Common myeloid progenitor, CD34-positive (primary cell): ENCODE results near the gene MIA.
"Not testable (repeated sequence)": the region's sequence is repeated elsewhere in the genome, so short reads cannot be mapped to it uniquely, and the experiment has no call there.

Experiments
- CTCF ChIA-PET: fragments of 350-600 bp; sonication (Branson Sonifier 250); formaldehyde crosslinking; loops from one replicate; lab custom pipeline; 2021; ENCODE audit warnings: antibody characterized with exemption; lab: Charles Lee
- POLR2A ChIA-PET: fragments of 350-600 bp; sonication (Branson Sonifier 250); formaldehyde crosslinking; loops from one replicate; lab custom pipeline; 2021; ENCODE audit warnings: antibody characterized with exemption; lab: Charles Lee
- DNase-seq, 3 donors: peaks; one replicate each; pipeline versions ENCODE4 v3.0.0 to v3.0.0-alpha.2; 2013
- H3K27ac ChIP-seq, 2 experiments: 1 replicate in 1 of 2; 2 replicates in 1 of 2; pipeline ENCODE4 v1.7.0; 2013; ENCODE audit warnings: inconsistent platforms in 2 of 2, low read length in 2 of 2, mild to moderate bottlenecking in 2 of 2, low read depth in 1 of 2, moderate library complexity in 1 of 2; ENCODE audit not compliant: severe bottlenecking in 2 of 2, insufficient read depth in 1 of 2, poor library complexity in 1 of 2
- H3K27me3 ChIP-seq, 5 experiments: replicated peaks in 2 of 5; 1 replicate in 3 of 5; 2 replicates in 2 of 5; pipeline versions ENCODE4 v1.6.1 to v1.7.0; 2013; ENCODE audit warnings: low read length in 4 of 5, mild to moderate bottlenecking in 2 of 5, moderate library complexity in 2 of 5, inconsistent platforms in 1 of 5; ENCODE audit not compliant: insufficient read depth in 5 of 5, control insufficient read depth in 4 of 5
- H3K36me3 ChIP-seq, 4 experiments: 1 replicate in 2 of 4; 2 replicates in 2 of 4; pipeline versions ENCODE4 v1.6.1 to v1.7.0; 2013; ENCODE audit warnings: low read length in 3 of 4, control low read depth in 1 of 4, mild to moderate bottlenecking in 1 of 4; ENCODE audit not compliant: control insufficient read depth in 4 of 4, insufficient read depth in 4 of 4
- H3K4me1 ChIP-seq, 4 experiments: 1 replicate in 3 of 4; 2 replicates in 1 of 4; pipeline versions ENCODE4 v1.6.1 to v1.7.1; 2013; ENCODE audit warnings: low read length in 3 of 4, mild to moderate bottlenecking in 3 of 4, control low read depth in 1 of 4, inconsistent platforms in 1 of 4, moderate library complexity in 1 of 4; ENCODE audit not compliant: control insufficient read depth in 4 of 4, insufficient read depth in 4 of 4; ENCODE audit errors: control extremely low read depth in 1 of 4
- H3K4me3 ChIP-seq, 7 experiments: 1 replicate in 4 of 7; 2 replicates in 3 of 7; pipeline versions ENCODE4 v1.5.1 to v1.7.0; 2013; ENCODE audit warnings: mild to moderate bottlenecking in 7 of 7, low read length in 6 of 7, moderate library complexity in 6 of 7, inconsistent platforms in 2 of 7, low read depth in 2 of 7, control low read depth in 1 of 7; ENCODE audit not compliant: insufficient read depth in 4 of 7, control insufficient read depth in 1 of 7; ENCODE audit errors: extremely low read depth in 1 of 7
- H3K9me3 ChIP-seq, 5 experiments: 1 replicate in 4 of 5; 2 replicates in 1 of 5; pipeline versions ENCODE4 v1.6.1 to v1.7.1; 2013; ENCODE audit warnings: low read length in 4 of 5, mild to moderate bottlenecking in 2 of 5, inconsistent platforms in 1 of 5, low read depth in 1 of 5, moderate library complexity in 1 of 5; ENCODE audit not compliant: control insufficient read depth in 4 of 5, insufficient read depth in 2 of 5; ENCODE audit errors: control extremely low read depth in 1 of 5
- WGBS: methylation state at CpG from one replicate; pipeline ENCODE4 v1.1.5; 2013; ENCODE audit not compliant: insufficient coverage; 5-methylcytosine and 5-hydroxymethylcytosine counted together

Gene MIA

DNA sequence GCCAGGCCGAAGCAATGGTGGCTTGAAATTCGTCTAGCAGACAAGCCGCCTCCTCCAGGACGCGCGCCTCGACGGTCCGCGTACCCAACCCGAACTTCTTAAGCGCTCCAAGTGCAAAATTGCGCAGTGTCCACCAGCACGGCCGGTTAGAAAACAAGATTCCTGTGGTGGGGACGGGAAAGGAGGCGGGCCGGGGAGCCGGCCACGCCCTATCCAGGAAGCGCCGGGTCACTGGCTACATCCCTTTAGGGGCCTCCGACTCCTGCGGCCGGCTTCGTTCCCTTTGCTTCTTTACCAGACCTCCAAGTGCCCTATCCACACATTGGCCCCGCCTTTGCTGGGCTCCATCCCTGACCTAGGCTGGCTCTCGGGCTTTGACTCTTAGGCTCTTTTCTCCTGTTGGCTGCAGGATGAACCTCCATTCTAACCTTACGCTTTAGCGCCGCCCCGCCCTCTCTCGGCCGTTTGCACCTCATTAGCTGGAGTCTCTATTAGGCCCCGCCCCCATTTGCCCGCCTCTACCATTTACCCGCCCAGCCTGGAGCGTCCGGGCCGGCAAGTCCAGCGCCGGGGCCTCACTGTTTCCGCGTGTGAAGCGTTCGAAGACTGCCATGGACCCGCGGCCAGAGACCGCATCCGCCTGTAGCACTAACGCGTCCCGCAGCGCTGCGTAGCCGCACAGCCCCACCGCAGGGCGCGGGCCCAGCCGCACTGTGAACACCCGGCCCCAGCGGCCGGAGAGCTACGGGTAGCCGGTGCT, 35.5 kb downstream of the MIA start:
- CTCF ChIA-PET, H3K27me3 ChIP-seq, H3K9me3 ChIP-seq, POLR2A ChIA-PET: not testable (repeated sequence)
- WGBS, result 14% methylated on average over 23 of the region's 65 CpGs
- Histone ChIP-seq H3K4me1 (peaks cover 0 to 42% (median 31%) of the 10 kb centered on the region in 4 experiments), H3K27ac (peak overlapping the region in 1 of 2 experiments; percentile 25), H3K4me3 (peak overlapping the region; percentile 41 to 81 (median 53)), H3K36me3 (peaks cover 2 to 43% (median 19%) of the 10 kb centered on the region in 4 experiments)
- peak; percentile 21 to 65 (median 25) for DNase-seq

DNA sequence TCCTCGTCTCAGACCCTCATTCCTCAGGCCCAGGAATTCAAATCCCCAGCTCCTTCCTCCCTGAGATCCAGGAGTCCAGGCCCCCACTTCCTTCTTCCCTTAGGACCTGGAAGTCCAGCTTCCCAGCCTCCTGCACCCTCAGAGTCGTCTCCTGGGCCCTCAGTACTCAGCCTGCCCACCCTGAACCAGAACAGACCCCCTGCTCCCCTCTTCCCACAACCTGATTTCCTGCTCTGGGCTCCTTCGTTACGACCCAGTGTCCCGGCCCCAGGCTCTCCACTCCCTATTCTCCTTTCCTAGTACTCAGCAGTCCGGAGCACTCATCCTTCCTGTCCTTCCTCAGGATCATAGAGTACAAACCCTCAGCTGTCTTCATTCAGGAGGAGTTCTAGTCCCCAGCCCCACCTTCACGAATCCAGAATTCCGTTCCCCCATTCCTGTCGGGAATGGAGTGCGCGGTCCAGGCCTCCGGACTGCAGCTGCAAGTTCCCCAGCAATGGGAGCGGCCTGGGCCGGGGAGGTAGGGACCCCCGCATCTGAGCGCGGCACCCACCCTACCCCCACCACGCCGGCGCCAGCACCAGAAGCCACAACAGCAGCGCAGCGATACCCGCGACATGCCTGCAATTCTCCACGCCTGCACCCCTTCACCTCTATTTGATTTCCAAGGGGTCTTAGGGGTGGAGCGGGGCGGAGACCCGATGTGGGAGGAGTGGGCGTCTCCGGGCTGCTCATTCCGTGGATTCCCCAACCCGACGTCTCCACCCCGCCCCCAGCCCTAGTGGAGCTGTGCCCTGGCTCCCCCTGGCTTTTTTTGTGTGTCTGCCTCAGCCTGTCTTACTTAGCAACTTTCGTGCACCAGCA, 36.4 kb downstream of the MIA start:
- Histone ChIP-seq H3K4me3 (peak overlapping the region; percentile 27 to 81 (median 53)), H3K27ac (peak overlapping the region in 1 of 2 experiments; percentile 25), H3K9me3 (no peaks in the 10 kb centered on the region), H3K27me3 (no peaks in the 10 kb centered on the region), H3K4me1 (peaks cover 0 to 33% (median 23%) of the 10 kb centered on the region in 4 experiments), H3K36me3 (peaks cover 2 to 35% (median 19%) of the 10 kb centered on the region in 4 experiments)
- ChIA-PET POLR2A (no interaction called here), CTCF (interaction anchor here (1.2 kb wide), 1 partner anchor 8 kb away, joined by 4 read pairs; no protein-coding TSS in a partner anchor)
- DNase-seq, result peak; percentile 22 to 39 (median 33)
- WGBS, result 2% methylated on average over 13 of the region's 35 CpGs

- DNase-seq, POLR2A ChIA-PET, H3K27me3 ChIP-seq, H3K9me3 ChIP-seq, H3K27ac ChIP-seq: not testable (repeated sequence)
- H3K4me3 ChIP-seq, result peak overlapping the region in 1 of 7 experiments; percentile 67
- H3K36me3 ChIP-seq, result peaks cover 2 to 26% (median 16%) of the 10 kb centered on the region in 4 experiments
- 80% methylated on average over 7 of the region's 7 CpGs for WGBS
- H3K4me1 ChIP-seq, result peaks cover 0 to 25% (median 18%) of the 10 kb centered on the region in 4 experiments
- CTCF ChIA-PET, result interaction anchor here (0.6 to 1.2 kb wide), 2 partner anchors 9 to 178 kb away, joined by 4 read pairs; no protein-coding TSS in a partner anchor
Observed at GRCh38 chr19:40812571-40812970, 37.2 kb downstream of the MIA start.

DNA sequence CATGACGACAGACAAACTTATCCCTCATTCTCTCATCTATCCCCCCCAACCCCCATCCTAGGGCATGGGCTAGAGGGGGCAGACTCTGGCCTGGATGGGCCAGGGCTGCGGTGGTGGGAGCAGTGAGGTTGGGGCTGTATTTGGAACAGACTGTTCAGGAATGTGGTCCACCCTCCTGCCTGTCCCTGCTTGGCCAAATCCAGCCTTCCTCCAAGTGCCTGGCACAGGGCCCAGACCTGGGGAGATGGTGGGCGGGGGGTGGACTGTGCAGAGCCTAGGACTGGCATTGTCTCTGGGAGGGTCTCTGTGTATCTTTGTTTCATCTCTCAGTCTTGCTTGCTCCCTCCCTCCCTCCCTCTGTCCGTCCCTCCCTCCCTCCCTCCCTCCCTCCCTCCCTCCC, 37.9 kb downstream of the MIA start:
- no peak for DNase-seq
- ChIA-PET CTCF (interaction anchor here (1.2 kb wide), 1 partner anchor 10 kb away, joined by 4 read pairs; no protein-coding TSS in a partner anchor), POLR2A (no interaction called here)
- no peaks in the 10 kb centered on the region for H3K9me3 ChIP-seq
- peaks cover 0 to 26% (median 18%) of the 10 kb centered on the region in 4 experiments for H3K4me1 ChIP-seq
- peaks cover 2 to 20% (median 11%) of the 10 kb centered on the region in 4 experiments for H3K36me3 ChIP-seq
- no peak overlapping the region for H3K27ac ChIP-seq
- 100% methylated on average over 1 of the region's 4 CpGs for WGBS
- no peaks in the 10 kb centered on the region for H3K27me3 ChIP-seq
- no peak overlapping the region for H3K4me3 ChIP-seq

- peaks cover 0 to under 1% (median 0%) of the 10 kb centered on the region in 4 experiments for H3K36me3 ChIP-seq
- 100% methylated on average over 2 of the region's 4 CpGs for WGBS
- no peak overlapping the region for H3K4me3 ChIP-seq
- peaks cover 0 to 38% (median 26%) of the 10 kb centered on the region in 4 experiments for H3K4me1 ChIP-seq
- H3K27me3 ChIP-seq, result no peaks in the 10 kb centered on the region
- H3K27ac ChIP-seq, result no peak overlapping the region
- no peaks in the 10 kb centered on the region for H3K9me3 ChIP-seq
- POLR2A ChIA-PET, result no interaction called here
- CTCF ChIA-PET, result no interaction called here
- DNase-seq, result no peak
Observed at GRCh38 chr19:40815223-40815622, 39.9 kb downstream of the MIA start.

DNA sequence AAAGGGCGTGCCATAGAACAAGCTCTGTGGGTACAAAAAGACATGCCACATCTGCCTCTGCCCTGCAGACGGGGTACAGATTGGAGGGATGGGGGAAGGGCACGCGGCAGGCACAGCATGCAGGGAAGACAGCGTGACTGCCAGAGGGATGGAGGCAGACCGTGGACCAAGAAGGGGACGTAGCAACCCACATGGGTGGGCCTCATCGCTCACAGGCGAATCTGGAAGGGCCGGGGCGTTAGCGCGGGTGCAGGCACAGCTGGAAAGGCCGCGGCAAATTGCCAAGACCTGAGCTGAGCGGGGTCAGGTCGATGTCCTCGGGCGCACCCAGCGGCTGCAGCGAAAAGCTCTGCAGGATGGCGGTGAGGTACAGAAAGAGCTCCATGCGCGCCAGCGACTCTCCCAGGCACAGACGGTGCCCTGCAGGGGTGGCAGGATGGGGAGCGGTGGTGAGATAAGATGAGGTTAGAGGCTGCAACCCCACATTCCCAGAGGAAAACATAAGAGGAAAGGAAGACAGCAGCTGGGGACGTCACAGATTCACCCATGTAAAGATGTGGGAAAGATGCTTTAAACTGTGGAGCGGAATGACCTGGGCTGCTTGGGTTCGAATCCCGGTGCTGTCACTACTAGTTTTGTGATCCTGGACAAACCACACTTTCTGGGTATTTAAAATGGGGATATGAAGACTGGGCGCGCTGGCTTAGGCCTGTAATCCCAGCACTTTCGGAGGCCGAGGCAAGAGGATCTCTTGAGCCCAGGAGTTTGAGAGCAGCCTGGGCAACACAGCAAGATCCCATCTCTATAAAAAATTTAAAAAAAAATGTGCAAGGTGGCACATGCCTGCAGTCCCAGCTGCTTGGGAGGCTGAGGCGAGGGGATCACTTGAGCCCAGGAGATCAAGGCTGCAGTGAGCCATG, 43.4 kb downstream of the MIA start:
- H3K27me3 ChIP-seq, H3K9me3 ChIP-seq, H3K36me3 ChIP-seq, H3K27ac ChIP-seq, POLR2A ChIA-PET: not testable (repeated sequence)
- WGBS, result 28% methylated on average over 5 of the region's 36 CpGs
- Histone ChIP-seq H3K4me1 (peaks cover 0 to 39% (median 31%) of the 10 kb centered on the region in 4 experiments), H3K4me3 (peak overlapping the region in 4 of 7 experiments; percentile 16 to 71 (median 32))
- DNase-seq, result peak; percentile 44 to 81 (median 78)
- CTCF ChIA-PET, result interaction anchor here (0.9 to 2.5 kb wide), 5 partner anchors 10 to 172 kb away, joined by 3 to 25 read pairs (median 4); no protein-coding TSS in a partner anchor
